Activated CD4-positive, alpha-beta memory T cell treated with anti-CD3 and anti-CD28 coated beads, Interleukin-2, amount 10 ng/mL, durations not matched to agents 7 days and 5 days (primary cell): ENCODE data around the gene ODAPH. TPM values are rescaled to one million over a fixed set of nuclear protein-coding genes. Genes with fewer than 3 reads are reported as not detected.
A peak's percentile ranks its signal among the peaks of the same experiment; 100 is the strongest.

ENCODE experiments used
- CTCF ChIA-PET: fragments of 350-600 bp; sonication (Branson Sonifier 250); formaldehyde crosslinking; loops from one replicate; lab custom pipeline; 2021; ENCODE audit warnings: antibody characterized with exemption, inconsistent platforms; lab: Charles Lee
- POLR2A ChIA-PET: fragments of 350-600 bp; sonication (Branson Sonifier 250); formaldehyde crosslinking; loops from one replicate; lab custom pipeline; 2021; ENCODE audit warnings: antibody characterized with exemption; lab: Charles Lee
- DNase-seq: peaks from one replicate; pipeline ENCODE4 v3.0.0-alpha.2; 2020
- H3K27ac Mint-ChIP-seq: one replicate; pipeline ENCODE4 v1.8.0; 2021; ENCODE audit warnings: mild to moderate bottlenecking, mixed read lengths
- H3K27me3 Mint-ChIP-seq: one replicate; pipeline ENCODE4 v1.8.0; 2021; ENCODE audit warnings: mixed read lengths
- H3K36me3 Mint-ChIP-seq: one replicate; pipeline ENCODE4 v1.8.0; 2021; ENCODE audit warnings: low read depth, mixed read lengths
- H3K4me1 Mint-ChIP-seq: one replicate; pipeline ENCODE4 v1.8.0; 2021; ENCODE audit warnings: mixed read lengths
- H3K4me3 Mint-ChIP-seq: one replicate; pipeline ENCODE4 v1.8.0; 2021; ENCODE audit warnings: mild to moderate bottlenecking, mixed read lengths
- H3K9me3 Mint-ChIP-seq: one replicate; pipeline ENCODE4 v1.8.0; 2021; ENCODE audit warnings: mixed read lengths
- total RNA-seq, 2 experiments: library from RNA; stranded (reverse); gene quantifications; one replicate each; pipeline ENCODE4 v1.2.3, GENCODE V29; 2021

Gene ODAPH
- total RNA-seq, 2 experiments from 2014 or later = 1.9 to 3.5 TPM

DNA sequence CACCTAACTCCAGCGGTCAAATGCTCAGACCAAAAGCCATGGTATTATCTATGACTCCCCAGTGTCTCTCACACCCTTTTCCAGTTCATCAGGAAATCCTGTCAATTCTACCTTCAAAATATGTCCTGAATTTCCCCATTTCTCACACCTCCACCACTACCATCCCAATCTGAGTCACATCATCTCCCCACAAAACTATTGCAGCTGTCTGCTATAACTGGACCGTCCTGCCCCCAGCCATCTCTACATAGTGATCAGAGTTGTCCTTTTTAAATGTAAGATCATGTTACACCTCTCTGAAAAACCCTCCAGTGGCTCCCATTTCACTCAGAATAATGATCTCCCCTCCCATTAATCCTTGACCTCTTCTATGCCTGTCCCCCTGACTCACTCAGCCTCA, 6.8 kb upstream of the ODAPH start:
- no peak overlapping the region for H3K27ac Mint-ChIP-seq
- H3K27me3 Mint-ChIP-seq = no peaks in the 10 kb centered on the region
- H3K9me3 Mint-ChIP-seq = no peaks in the 10 kb centered on the region
- peaks cover 4% of the 10 kb centered on the region for H3K4me1 Mint-ChIP-seq
- ChIA-PET CTCF (no interaction called here), POLR2A (no interaction called here)
- no peak for DNase-seq
- no peaks in the 10 kb centered on the region for H3K36me3 Mint-ChIP-seq
- H3K4me3 Mint-ChIP-seq = no peak overlapping the region

- DNase-seq = no peak
- ChIA-PET CTCF (no interaction called here), POLR2A (no interaction called here)
- Mint-ChIP-seq H3K27me3 (no peaks in the 10 kb centered on the region), H3K36me3 (no peaks in the 10 kb centered on the region), H3K4me3 (no peak overlapping the region), H3K4me1 (peaks cover 28% of the 10 kb centered on the region), H3K9me3 (no peaks in the 10 kb centered on the region), H3K27ac (no peak overlapping the region)
These were observed 3.4 kb upstream of the ODAPH start for GRCh38 chr4:75552452-75552851.

- Mint-ChIP-seq H3K27me3 (peaks cover 16% of the 10 kb centered on the region), H3K36me3 (peaks cover 3% of the 10 kb centered on the region), H3K4me1 (peaks cover 34% of the 10 kb centered on the region), H3K9me3 (no peaks in the 10 kb centered on the region), H3K4me3 (no peak overlapping the region), H3K27ac (no peak overlapping the region)
- CTCF ChIA-PET = interaction anchor here (0.6 to 2.1 kb wide), 2 partner anchors 270 to 290 kb away, joined by 3 to 5 read pairs; no protein-coding TSS in a partner anchor
- POLR2A ChIA-PET = interaction anchor here (3.2 kb wide), 1 partner anchor 44 kb away, joined by 34 read pairs; the partner anchor contains the start of genes RCHY1 and THAP6
- no peak for DNase-seq
These were observed 1.8 kb downstream of the ODAPH start for GRCh38 chr4:75557696-75558095.

DNA sequence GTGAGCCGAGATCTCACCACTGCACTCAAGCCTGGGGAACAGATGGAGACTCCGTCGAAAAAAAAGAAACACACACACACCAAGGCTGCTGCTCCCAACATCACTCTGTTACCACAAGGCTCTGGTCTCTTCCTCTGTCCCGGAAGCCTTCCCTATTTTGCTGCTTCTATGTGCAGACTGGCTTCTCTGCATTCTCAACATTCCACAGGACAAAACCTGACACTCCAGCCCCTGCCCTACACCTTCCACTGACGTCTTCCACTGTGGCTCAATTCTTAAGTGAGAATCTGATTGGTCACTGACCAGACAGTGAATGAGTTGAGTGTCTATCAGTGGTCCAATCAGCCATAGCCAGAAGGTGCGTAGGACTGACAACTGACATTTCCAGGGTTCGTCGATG, 5.9 kb downstream of the ODAPH start:
- ChIA-PET CTCF (interaction anchor here (0.7 kb wide), 2 partner anchors 424 to 1337 kb away, joined by 3 to 4 read pairs; no protein-coding TSS in a partner anchor), POLR2A (no interaction called here)
- H3K4me3 Mint-ChIP-seq = no peak overlapping the region
- H3K9me3 Mint-ChIP-seq = no peaks in the 10 kb centered on the region
- peaks cover 30% of the 10 kb centered on the region for H3K4me1 Mint-ChIP-seq
- H3K36me3 Mint-ChIP-seq = peaks cover 3% of the 10 kb centered on the region
- H3K27me3 Mint-ChIP-seq = peaks cover 24% of the 10 kb centered on the region
- H3K27ac Mint-ChIP-seq = no peak overlapping the region
- no peak for DNase-seq

- Mint-ChIP-seq H3K27ac (no peak overlapping the region), H3K4me1 (peaks cover 20% of the 10 kb centered on the region), H3K4me3 (no peak overlapping the region)
These were observed 8.2 kb downstream of the ODAPH start for GRCh38 chr4:75564023-75564422.

GRCh38 chr4:75565481-75565880, 9.6 kb downstream of the ODAPH start:
- Mint-ChIP-seq H3K9me3 (no peaks in the 10 kb centered on the region), H3K4me1 (peaks cover 20% of the 10 kb centered on the region), H3K27me3 (peaks cover 15% of the 10 kb centered on the region), H3K4me3 (no peak overlapping the region), H3K36me3 (no peaks in the 10 kb centered on the region), H3K27ac (no peak overlapping the region)
- ChIA-PET CTCF (interaction anchor here (1.0 kb wide), 1 partner anchor 282 kb away, joined by 3 read pairs; no protein-coding TSS in a partner anchor), POLR2A (no interaction called here)
- DNase-seq = no peak

More at GRCh38 chr4:75564023-75564422, 8.2 kb downstream of the ODAPH start:
- Mint-ChIP-seq H3K36me3 (no peaks in the 10 kb centered on the region), H3K9me3 (no peaks in the 10 kb centered on the region), H3K27me3 (peaks cover 20% of the 10 kb centered on the region)
- DNase-seq = no peak
- ChIA-PET POLR2A (no interaction called here), CTCF (interaction anchor here (1.5 kb wide), 1 partner anchor 284 kb away, joined by 3 read pairs; no protein-coding TSS in a partner anchor)

GRCh38 chr4:75566911-75567310, 11.0 kb downstream of the ODAPH start:
- Mint-ChIP-seq H3K27me3 (peaks cover 15% of the 10 kb centered on the region), H3K4me3 (no peak overlapping the region), H3K27ac (no peak overlapping the region), H3K4me1 (peaks cover 18% of the 10 kb centered on the region), H3K36me3 (no peaks in the 10 kb centered on the region), H3K9me3 (no peaks in the 10 kb centered on the region)
- ChIA-PET CTCF (interaction anchor here (1.3 kb wide), 1 partner anchor 51 kb away, joined by 4 read pairs; no protein-coding TSS in a partner anchor), POLR2A (no interaction called here)
- no peak for DNase-seq

DNA sequence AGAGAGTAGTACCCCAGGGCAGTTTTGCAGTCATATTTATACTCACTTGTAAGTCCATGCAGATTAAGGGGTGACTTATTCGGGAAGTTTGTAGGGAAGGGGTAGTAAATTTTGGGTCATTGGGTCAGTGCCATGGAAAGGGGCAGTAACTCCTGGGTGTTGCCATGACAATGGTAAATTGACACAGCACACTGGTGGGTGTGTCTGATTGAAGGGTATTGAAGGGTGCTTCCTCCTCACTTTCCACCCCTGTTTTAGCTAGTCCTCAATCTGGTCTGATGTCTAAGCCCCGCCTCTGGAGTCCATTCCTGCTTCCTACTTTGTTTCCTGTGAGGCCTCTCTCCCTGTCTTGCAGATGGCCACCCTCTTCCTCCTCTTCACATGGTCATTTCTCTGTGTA, 11.9 kb downstream of the ODAPH start:
- Mint-ChIP-seq H3K9me3 (no peaks in the 10 kb centered on the region), H3K27me3 (peaks cover 18% of the 10 kb centered on the region)

DNA sequence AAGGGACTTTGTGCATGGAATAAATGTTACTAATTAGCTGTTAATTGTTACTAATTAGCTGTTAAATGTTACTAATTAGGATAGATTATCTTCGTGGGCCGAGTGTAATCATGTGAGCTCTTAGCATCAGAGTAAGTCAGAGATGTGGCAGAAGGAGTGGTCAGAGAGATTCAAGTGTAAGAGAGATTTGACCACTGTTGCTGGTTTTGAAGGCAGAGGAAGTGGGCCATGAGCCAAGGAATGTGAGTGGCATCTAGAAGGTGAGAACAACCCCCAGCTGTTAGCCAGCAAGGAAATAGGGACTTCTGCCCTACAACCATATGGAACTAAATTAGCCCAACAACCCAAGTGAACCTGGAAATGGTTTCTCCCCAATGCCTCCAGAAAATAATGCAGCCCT, 28.2 kb downstream of the ODAPH start:
- H3K4me3 Mint-ChIP-seq = no peak overlapping the region
- H3K4me1 Mint-ChIP-seq = no peaks in the 10 kb centered on the region
- H3K9me3 Mint-ChIP-seq = peaks cover 4% of the 10 kb centered on the region

More for the DNA sequence above, 11.9 kb downstream of the ODAPH start:
- H3K27ac Mint-ChIP-seq = no peak overlapping the region
- H3K4me1 Mint-ChIP-seq = peaks cover 16% of the 10 kb centered on the region
- no peak overlapping the region for H3K4me3 Mint-ChIP-seq
- CTCF ChIA-PET = no interaction called here
- DNase-seq = no peak
- POLR2A ChIA-PET = no interaction called here
- no peaks in the 10 kb centered on the region for H3K36me3 Mint-ChIP-seq

GRCh38 chr4:75593393-75593792, 37.5 kb downstream of the ODAPH start:
- POLR2A ChIA-PET = no interaction called here
- Mint-ChIP-seq H3K27me3 (no peaks in the 10 kb centered on the region), H3K4me1 (peaks cover 15% of the 10 kb centered on the region), H3K36me3 (no peaks in the 10 kb centered on the region), H3K9me3 (no peaks in the 10 kb centered on the region), H3K4me3 (no peak overlapping the region), H3K27ac (no peak overlapping the region)
- CTCF ChIA-PET = no interaction called here
- no peak for DNase-seq

More for the DNA sequence above, 28.2 kb downstream of the ODAPH start:
- no peak for DNase-seq
- CTCF ChIA-PET = no interaction called here
- Mint-ChIP-seq H3K27me3 (peaks cover 17% of the 10 kb centered on the region), H3K36me3 (no peaks in the 10 kb centered on the region), H3K27ac (no peak overlapping the region)
- POLR2A ChIA-PET = no interaction called here

DNA sequence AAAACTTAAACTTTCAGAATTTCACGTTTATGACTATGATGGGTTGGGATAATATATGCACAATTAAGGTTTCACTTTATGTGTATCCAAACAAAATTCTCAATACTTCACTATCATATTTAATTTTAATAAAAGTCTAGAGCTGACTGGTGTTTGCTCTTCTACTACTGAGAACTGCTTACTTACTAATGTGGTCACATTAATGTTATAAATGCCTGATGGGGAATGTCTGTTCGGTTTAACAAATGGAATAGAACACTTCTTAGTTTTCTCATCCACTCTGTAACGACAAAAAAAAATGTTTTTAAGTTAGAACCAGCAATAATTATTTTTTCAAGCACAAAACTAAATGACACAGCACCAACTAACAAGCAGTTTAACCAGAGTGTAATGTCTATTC, 40.2 kb downstream of the ODAPH start:
- ChIA-PET POLR2A (no interaction called here), CTCF (no interaction called here)
- Mint-ChIP-seq H3K36me3 (peaks cover 4% of the 10 kb centered on the region), H3K4me1 (peaks cover 28% of the 10 kb centered on the region), H3K4me3 (no peak overlapping the region), H3K27ac (no peak overlapping the region), H3K27me3 (no peaks in the 10 kb centered on the region), H3K9me3 (no peaks in the 10 kb centered on the region)
- DNase-seq = no peak

DNA sequence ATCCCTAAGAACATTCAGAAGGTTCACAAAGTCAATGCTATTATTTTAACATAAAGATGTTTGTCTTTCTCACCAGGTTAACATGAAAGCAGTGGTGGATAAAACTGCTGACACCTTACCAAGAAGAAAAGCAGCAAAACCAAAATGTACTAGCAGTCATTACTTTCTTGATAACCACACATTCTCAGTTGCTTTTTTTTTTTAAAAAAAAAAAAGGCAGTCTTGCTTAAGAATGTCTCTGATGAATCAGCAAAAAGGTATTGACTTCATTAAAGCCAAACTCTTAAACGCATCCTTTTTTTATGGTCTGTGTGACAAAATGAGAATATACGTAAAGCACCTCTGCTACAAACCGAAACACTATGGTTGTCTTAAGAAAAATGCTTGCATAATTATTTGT, 42.5 kb downstream of the ODAPH start:
- peak overlapping the region; percentile 78 for H3K27ac Mint-ChIP-seq
- H3K4me3 Mint-ChIP-seq = peak overlapping the region; percentile 37
- peaks cover 4% of the 10 kb centered on the region for H3K36me3 Mint-ChIP-seq
- POLR2A ChIA-PET = no interaction called here
- no peaks in the 10 kb centered on the region for H3K9me3 Mint-ChIP-seq
- H3K27me3 Mint-ChIP-seq = no peaks in the 10 kb centered on the region
- peaks cover 28% of the 10 kb centered on the region for H3K4me1 Mint-ChIP-seq
- no peak for DNase-seq
- CTCF ChIA-PET = no interaction called here

DNA sequence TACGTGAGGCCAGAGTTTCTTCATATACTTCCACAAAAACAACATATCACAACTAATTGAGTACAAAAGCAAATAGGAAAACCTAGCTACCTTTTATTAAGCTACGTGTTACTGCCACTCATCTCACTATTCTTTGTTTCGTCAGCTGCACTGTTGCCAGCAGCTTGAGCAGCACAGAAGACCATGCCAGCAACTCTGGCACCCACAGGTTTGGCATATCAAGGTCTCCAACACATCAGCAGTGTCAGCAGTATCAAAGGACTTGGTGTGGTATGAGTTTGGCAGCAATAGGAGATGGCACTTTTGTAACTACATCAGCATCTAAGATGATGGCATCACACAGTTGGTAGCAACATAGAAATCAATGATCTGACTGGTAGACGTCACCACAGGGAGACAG, 43.8 kb downstream of the ODAPH start:
- Mint-ChIP-seq H3K27ac (no peak overlapping the region), H3K36me3 (peaks cover 4% of the 10 kb centered on the region), H3K4me1 (peaks cover 29% of the 10 kb centered on the region), H3K4me3 (no peak overlapping the region), H3K9me3 (no peaks in the 10 kb centered on the region), H3K27me3 (no peaks in the 10 kb centered on the region)
- no peak for DNase-seq
- ChIA-PET CTCF (interaction anchor here (0.8 kb wide), 1 partner anchor 69 kb away, joined by 5 read pairs; no protein-coding TSS in a partner anchor), POLR2A (interaction anchor here (0.7 to 1.2 kb wide), 2 partner anchors 38 to 73 kb away, joined by 3 read pairs; no protein-coding TSS in a partner anchor)

DNA sequence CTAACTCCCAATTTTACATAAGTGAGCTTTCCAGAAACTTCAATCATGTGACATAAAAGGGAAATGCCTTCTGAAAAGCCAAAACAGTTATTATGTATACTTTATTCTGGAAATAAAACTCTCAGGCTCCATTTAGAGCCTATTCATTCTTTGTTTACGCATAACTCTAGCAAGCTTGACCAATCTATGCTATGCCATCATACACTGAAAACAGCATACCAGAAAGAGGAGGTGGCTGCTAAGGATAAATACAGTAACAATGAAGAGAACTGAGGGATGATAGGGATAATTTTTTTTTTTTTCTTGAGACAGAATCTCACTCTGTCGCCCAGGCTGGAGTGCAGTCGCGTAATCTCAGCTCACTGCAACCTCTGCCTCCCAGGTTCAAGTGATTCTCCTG, 50.1 kb downstream of the ODAPH start:
- DNase-seq = no peak
- Mint-ChIP-seq H3K9me3 (no peaks in the 10 kb centered on the region), H3K36me3 (no peaks in the 10 kb centered on the region), H3K4me3 (no peak overlapping the region), H3K4me1 (peaks cover 6% of the 10 kb centered on the region), H3K27ac (no peak overlapping the region), H3K27me3 (no peaks in the 10 kb centered on the region)
- ChIA-PET CTCF (interaction anchor here (0.7 to 1.1 kb wide), 2 partner anchors 49 to 265 kb away, joined by 3 to 4 read pairs; no protein-coding TSS in a partner anchor), POLR2A (interaction anchor here (0.6 kb wide), 1 partner anchor 881 kb away, joined by 3 read pairs; no protein-coding TSS in a partner anchor)
